GM06990 (cell line): Measurements from ENCODE around the gene TCN2.

ENCODE experiments used
- DNase-seq: peaks from one replicate; pipeline ENCODE4 v3.0.0-alpha.2; 2011; ENCODE audit not compliant: insufficient read length; ENCODE audit errors: extremely low read depth
- H3K27me3 ChIP-seq: replicated peaks from 2 replicates; pipeline ENCODE4 v1.6.0; 2011; ENCODE audit warnings: low read length; ENCODE audit not compliant: control insufficient read depth, insufficient read depth
- H3K36me3 ChIP-seq: 2 replicates; pipeline ENCODE4 v1.5.1; 2011; ENCODE audit warnings: low read length; ENCODE audit not compliant: control insufficient read depth, insufficient read depth
- H3K4me3 ChIP-seq: replicated peaks from 2 replicates; pipeline ENCODE4 v1.5.1; 2011; ENCODE audit warnings: low read depth, mild to moderate bottlenecking, control low read depth, low read length
- TF ChIP-seq, protein P1 (sequence below): IDR thresholded peaks from 2 replicates; pipeline ENCODE4 v1.5.1; 2011; ENCODE audit warnings: low read length, control low read depth, mild to moderate bottlenecking, inconsistent platforms; ENCODE audit not compliant: insufficient read depth, poor library complexity, severe bottlenecking

TCN2 gene

DNA sequence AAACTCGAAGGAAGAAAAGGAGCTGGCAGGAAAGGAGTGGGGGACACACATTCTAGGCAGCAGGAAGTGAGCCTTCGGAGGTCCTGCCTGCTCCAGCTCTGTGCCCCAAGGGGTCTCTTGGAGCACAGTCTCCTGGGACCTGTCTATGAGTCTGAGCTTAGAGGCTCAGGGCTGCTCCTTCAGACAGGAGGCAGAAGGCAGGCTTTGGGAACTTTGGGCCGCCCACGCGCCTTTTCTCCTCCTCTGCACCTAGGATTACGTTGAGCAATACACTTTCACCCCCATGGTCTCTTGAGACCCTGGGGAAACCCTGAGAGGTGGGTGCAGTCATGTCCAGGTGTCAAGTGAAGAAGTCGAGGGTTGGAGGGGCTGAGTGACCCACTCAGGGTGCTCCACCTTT is 965 bp downstream of the TCN2 start:
- TF ChIP-seq, protein P1, sequence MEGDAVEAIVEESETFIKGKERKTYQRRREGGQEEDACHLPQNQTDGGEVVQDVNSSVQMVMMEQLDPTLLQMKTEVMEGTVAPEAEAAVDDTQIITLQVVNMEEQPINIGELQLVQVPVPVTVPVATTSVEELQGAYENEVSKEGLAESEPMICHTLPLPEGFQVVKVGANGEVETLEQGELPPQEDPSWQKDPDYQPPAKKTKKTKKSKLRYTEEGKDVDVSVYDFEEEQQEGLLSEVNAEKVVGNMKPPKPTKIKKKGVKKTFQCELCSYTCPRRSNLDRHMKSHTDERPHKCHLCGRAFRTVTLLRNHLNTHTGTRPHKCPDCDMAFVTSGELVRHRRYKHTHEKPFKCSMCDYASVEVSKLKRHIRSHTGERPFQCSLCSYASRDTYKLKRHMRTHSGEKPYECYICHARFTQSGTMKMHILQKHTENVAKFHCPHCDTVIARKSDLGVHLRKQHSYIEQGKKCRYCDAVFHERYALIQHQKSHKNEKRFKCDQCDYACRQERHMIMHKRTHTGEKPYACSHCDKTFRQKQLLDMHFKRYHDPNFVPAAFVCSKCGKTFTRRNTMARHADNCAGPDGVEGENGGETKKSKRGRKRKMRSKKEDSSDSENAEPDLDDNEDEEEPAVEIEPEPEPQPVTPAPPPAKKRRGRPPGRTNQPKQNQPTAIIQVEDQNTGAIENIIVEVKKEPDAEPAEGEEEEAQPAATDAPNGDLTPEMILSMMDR, result no peak
- H3K27me3 ChIP-seq, result no peaks in the 10 kb centered on the region
- H3K36me3 ChIP-seq, result no peaks in the 10 kb centered on the region
- H3K4me3 ChIP-seq, result no peak overlapping the region
- DNase-seq, result no peak

- Histone ChIP-seq H3K36me3 (no peaks in the 10 kb centered on the region), H3K4me3 (no peak overlapping the region), H3K27me3 (no peaks in the 10 kb centered on the region)
- TF ChIP-seq, protein P1, result no peak
- peak; percentile 47 for DNase-seq
Measured at GRCh38 chr22:30609260-30610185, 2.5 kb downstream of the TCN2 start.

- DNase-seq, result no peak
- no peaks in the 10 kb centered on the region for H3K27me3 ChIP-seq
- no peaks in the 10 kb centered on the region for H3K36me3 ChIP-seq
- TF ChIP-seq, protein P1, result no peak
- no peak overlapping the region for H3K4me3 ChIP-seq
Measured at GRCh38 chr22:30610299-30610698, 3.3 kb downstream of the TCN2 start.

DNA sequence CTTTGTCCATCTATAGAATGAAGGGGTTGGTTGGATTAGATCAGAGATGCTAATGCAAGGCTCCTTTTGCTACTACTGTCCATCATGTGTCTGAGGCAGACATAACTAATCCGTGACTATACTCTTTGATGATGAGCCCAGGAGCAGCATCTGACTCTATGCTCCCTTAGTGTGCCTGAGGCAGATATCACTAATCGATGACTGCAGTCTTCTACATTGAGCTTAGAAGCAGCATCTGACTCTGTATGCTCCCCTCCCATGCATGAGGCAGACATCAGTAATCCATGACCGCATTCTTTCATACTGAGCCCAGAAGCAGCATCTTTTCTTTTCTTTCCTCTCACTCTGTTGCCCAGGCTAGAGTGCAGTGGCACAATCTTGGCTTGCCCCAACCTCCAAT is 4.2 kb downstream of the TCN2 start:
- Histone ChIP-seq H3K27me3 (no peaks in the 10 kb centered on the region), H3K4me3 (no peak overlapping the region), H3K36me3 (no peaks in the 10 kb centered on the region)
- DNase-seq, result no peak
- TF ChIP-seq, protein P1, result no peak

DNA sequence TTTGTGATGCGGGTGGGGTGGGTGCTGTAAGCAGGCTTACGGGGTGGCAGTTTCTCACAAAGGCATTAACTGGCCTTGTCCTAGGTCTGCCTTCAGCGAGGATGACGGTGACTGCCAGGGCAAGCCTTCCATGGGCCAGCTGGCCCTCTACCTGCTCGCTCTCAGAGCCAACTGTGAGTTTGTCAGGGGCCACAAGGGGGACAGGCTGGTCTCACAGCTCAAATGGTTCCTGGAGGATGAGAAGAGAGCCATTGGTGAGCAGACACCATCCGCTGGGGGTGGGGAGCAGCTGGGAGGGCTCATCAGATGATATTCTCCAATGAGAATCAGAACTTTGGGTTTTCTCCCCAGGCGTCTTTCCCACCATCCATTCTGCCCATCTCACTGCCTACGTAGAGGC is 5.8 kb downstream of the TCN2 start:
- H3K36me3 ChIP-seq, result no peaks in the 10 kb centered on the region
- no peaks in the 10 kb centered on the region for H3K27me3 ChIP-seq
- no peak overlapping the region for H3K4me3 ChIP-seq
- DNase-seq, result no peak
- TF ChIP-seq, protein P1, result no peak
